H4 (cell line): ENCODE measurements around the gene TRIP10. TPM values are rescaled to one million over a fixed set of nuclear protein-coding genes. Genes with fewer than 3 reads are reported as not detected.

Experiments
- DNase-seq: peaks from one replicate; pipeline ENCODE4 v3.0.0-alpha.2; 2015; ENCODE audit warnings: low spot score
- total RNA-seq: library from RNA; depleted of rRNA; stranded (reverse); fragments of >200 nt; shearing (Covaris generic); gene quantifications from 2 replicates; pipeline ENCODE4 v1.2.3, GENCODE V29; 2014

TRIP10 gene
- total RNA-seq, 1 experiment from 2014 or later, result 29.5 TPM

DNA sequence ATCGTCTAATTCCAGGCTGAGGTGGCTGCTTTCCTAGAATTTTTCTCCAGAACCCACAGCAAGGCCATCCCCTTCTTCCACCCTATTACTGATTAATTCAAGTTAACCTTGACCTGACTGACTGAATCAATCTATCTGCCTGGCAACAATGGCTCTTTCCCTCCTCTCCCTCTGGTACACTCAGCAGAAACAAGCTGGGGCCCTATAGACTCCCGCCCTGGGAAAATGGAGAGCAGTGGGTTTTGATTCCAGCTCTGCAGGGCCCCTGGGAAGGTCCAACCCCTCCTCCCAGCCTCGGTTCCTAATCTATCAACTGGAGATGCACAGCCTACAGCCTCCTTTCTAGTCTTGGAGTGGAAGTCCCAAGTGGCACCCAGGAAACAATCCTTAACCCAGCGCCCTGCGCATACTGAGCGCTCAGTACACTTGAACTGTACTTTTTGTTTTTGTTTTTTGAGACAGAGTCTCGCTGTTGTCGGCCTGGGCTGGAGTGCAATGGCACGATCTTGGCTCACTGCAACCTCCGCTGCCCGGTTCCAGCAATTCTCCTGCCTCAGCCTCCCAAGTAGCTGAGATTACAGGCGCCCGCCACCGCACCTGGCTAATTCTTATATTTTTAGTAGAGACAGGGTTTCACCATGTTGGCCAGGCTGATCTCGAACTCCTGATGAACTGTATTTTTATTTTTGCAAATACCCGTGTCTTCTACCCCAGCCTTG, 13.8 kb upstream of the TRIP10 start:
- DNase-seq, result no peak

DNA sequence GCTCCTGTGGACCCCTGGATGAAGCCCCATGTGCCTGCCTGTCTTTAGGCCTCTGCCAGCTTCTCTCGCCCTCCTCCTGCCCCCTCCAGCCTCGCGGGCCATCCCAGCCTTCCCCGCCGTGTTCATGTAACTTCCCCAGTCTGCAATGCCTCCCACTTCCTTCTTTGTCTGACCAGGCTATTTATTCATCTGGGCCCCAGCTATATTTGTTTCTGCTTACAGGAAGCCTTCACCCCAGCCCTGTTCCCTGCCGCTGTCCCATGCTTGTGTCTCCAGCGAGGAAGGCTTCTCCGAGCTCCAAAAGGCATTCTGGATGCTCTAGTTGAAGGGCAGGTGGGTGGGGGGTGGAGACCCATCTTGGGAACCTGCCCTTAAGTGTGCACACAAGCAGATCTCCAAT, 11.1 kb upstream of the TRIP10 start:
- DNase-seq, result no peak

DNA sequence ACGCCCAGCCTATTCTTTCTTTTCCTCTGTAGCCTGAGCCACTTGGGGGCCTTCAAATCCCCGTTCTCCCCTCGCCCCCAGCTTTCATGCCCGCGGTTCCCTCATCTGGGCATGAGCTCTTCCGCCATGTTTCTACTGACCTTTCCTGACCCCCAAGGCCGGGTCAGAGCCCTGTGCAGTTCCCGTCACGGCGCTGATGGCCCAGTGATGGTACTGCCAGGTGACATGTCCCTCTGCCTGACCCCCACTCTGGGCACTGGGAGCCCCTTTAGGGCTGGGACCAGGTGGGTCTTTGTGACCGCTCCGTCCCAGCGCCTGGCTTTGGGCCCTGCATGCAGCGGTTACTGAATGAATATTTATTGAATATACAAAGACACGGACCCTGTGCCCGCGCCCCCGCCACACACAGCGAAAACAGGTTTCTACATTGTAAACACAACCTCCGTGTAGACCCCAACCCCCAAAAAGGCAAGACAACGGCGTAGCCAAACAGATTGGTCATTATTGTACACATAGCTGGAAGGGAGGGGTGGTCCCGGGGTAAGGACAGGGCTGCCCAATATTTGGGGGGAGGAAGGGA, 9.8 kb upstream of the TRIP10 start:
- DNase-seq, result no peak

DNA sequence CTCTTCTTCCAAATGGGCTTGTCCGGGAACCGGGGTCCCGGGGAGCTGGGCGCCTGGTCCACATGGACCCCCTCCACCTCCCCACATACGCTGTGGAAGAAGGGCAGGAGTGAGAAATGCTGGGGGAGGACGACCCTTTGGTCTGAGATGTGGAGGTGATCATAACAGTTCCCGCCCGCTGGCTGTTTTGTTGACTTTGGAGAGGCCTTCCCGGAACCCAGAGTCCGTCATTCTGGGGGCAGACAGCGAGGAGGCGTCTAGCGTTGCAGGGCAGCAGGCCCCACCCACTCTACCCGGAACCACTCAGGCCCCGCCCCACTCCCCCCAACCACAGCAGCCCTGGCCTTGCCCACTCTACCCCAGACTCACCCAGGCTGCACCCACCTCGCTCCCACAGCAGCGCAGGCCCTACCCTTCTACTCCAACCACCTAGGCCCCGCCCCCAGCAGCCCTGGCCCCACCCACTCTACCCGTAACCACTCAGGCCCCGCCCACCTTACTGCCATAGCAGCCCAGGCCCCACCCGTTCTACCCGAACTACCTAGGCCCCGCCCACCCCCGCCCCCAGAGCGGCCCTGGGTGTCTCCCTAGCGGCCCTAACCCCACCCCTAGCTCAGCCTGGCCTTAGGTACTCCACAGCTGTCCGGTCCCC, 9.2 kb upstream of the TRIP10 start:
- peak; percentile 26 for DNase-seq

DNA sequence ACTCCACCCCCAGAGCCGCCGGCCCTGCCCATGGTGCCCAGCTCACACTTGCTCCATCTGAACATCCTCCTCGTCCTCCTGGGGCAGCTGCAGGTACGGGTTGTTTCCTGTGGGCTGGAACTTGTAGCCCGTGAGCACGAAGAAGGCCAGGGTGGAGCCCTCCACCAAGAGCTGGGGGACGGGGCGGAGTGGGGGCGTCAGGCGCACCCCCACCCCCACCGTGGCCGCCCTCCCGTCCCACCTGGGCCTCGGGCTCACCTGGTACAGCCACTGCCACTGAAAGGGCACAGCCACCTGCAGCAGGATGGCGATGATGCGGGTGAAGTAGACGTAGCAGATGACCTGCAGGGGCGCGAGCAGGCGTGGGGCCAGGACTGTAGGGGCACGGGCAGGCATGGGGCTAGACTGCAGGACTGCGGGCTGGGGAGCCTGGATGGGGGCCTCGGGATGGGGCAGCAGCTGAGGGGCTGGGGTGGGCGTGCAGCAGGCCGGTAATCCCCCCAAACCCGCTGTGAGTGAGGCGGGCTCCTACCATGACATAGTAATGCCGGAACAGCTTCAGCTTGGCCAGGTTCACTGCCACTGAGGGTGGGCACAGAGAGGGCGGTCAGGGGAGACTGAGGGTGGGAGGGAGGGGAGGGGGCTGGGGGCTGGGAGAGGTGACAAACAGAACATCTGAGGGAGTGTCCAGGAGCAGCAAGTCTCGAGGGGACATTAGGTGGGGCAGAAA, 8.4 kb upstream of the TRIP10 start:
- no peak for DNase-seq

DNA sequence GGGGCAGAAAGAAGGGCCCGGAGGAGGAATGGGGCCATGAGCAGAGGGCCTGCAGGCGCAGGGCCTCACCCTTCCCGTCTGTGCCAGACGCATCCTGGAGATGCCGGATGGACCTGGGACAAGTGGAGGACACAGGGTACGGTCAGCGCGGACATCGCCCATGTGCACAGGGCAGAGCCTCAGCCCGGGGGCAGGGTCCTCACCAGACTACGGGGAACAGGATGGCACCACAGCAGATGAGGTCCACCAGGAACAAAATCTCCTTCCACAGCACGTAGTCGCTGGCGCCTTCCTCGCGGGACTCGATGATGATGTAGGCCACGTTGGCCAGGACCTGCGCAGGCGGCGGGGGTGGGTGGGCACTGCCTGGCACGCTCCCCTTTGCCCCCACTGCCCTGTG, 7.7 kb upstream of the TRIP10 start:
- no peak for DNase-seq

DNA sequence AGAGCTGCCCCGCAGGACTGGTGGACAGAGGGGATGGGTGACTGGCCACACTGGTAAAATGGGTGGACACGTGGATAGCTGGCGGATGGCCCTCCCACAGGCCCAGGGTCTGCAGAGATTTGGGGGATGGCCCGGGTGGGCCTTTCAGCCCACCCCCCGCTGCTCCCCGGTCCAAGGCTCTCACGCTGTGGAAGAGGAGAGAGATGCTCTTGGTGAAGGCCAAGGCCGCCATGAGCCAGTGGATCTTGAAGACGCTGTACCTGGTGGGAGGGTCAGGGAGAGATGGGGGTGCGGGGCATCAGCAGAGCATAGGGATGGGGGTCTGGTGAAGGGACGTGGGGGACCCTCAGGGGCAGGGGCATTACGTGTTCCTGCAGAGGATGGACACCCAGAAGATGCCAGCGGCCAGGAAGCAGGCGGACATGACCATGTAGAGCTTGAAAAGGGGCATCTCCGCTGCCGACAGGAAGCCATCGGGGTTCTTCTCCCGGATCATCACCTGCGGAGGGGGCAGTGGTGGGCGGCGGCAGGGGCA, 6.6 kb upstream of the TRIP10 start:
- no peak for DNase-seq

DNA sequence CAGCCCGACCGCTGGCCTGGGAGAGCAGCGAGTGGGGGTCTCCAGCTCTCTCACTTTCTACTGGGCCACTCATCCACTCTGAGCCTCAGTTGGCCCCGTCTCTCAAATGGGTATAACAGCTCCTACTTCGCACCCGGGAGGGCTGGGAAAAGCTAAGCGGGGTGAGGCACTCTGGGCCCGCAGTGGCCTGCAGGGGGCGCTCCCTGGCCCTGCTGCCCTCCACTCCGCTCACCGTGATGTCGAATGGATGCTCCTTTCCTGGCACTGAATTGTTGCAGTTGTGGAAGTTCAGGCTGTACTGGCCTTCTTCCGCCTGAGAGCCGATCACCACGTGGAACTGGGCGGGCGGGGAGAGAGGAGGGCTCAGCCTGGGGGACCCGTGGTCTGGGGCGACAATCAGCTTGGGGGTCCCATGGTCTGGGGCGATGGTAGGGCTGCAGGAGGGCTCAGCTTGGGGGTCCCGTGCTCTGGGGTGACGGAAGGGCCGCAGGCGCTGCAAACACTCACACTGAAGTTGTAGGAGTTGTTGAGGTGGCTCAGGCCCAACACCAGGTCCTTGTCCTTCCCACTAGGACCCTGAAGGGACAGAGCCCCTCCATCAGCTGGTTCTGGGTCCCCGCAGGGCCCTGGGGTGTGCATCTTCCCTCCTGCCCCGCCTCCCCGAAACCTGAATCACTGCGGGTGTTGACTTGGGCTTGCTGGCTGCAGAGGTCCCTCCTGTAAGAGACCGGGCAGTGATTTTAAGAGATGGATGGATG, 6.0 kb upstream of the TRIP10 start:
- no peak for DNase-seq

DNA sequence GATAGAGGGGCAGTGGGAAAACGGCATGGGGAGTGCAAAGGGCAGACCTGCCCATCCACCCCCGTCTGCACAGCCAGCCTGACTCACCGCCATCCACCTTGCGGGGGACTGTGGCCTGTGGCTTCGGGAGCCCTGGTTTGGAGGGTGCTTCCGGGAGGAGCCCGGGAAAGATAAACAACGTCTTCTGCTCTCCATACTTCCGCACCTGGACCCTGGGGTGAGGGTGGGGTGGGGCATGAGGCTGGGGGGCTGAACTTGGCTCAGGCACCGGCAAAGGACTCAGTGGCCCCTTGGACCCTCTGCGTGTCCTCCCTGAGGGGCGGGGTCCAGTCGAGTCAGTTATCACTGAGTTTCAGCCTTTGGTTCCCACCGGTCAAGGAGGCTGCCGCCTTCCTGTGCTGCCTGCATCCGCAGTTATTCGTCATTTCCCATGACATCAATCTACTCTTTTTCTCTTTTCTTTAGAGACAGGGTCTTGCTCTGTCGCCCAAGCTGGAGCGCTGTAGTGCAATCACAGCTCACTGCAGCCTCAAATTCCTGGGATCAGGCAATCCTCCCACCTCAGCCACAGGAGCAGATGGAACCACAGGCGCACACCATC, 5.3 kb upstream of the TRIP10 start:
- no peak for DNase-seq

DNA sequence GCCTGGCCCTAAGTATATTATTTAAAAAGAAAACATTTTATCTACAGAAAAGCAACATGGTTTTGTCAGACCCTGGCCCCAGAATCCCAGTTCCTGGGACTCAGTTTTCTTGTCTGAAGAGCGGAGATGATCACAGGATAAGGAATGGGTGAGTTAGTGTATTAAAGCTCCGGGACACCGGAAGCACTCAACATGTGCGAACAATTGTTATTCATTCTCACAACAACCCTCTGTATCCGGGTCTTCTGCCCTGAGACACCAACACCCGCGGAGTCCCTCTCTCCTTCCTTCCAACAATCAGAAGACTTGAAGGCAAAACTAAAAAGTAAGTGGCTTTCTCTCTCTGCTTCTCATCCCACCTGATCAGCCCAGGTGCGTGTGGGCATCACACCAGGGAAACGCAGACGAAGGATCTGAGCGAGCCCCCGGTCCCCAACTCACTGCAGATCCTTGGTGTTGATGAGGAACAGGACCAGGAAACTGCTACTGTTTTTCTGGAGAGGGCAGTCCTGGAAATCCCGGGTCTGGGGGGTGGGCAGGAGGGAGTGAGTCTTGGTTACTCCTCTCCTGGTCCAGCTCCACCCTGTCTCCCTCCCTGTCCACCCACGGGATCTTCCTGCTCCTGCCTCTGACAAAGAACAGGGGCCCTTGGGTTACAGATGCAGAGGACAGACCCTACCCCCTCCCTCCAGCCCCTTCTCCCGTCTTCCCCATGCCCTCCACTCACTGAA, 4.1 kb upstream of the TRIP10 start:
- no peak for DNase-seq

DNA sequence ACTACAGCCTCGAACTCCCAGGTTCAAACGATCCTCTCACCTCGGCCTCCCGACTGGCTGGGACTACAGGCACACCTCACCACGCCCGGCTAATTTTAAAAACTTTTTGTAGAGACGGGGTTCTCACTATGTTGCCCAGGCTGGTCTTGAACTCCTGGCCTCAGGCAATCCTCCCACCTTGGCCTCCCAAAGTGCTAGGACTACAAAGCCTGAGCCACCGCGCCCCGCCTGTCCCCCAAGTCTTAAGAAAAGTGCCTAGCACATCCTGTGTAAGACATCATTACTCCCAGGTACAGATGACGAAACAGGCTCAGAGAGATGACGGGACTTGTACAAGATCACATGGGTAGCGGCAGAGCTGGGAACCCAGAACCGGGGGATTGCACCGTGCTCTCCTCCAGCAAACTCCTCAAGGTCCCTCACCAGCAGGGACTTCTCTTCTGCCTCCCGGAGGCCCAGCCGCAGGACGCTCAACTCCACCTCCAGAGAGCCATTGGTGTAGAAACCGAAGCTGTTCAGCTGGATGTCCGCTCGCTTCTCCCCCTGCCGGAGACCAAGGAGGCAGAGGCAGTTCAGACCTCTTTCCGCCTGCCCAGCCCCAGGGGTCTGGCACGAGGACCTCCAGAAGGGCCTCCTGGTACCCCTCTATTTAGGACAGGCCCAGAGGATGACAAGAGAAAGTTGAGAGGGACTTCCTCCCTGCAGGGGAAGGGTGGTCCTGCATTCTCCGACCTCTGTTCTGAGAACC, 3.1 kb upstream of the TRIP10 start:
- peak; percentile 91 for DNase-seq

DNA sequence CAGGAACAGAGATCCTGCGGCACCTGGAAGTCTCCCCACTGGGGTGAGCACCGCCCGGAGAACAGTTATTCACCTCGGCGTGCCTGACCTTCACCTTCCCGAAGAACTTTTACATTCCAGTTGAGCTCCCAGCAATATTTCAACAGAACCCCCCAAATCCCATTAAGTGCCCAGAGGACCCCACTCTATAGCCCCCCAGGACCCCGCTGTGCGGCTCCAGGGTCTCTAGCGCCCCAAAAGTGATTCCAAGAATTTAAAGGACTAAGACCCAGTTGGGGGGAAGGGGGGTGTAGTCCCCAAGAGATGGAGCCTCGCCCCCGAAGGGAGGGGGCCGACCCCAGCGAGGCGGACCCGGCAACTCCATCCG, 2.6 kb upstream of the TRIP10 start:
- no peak for DNase-seq

DNA sequence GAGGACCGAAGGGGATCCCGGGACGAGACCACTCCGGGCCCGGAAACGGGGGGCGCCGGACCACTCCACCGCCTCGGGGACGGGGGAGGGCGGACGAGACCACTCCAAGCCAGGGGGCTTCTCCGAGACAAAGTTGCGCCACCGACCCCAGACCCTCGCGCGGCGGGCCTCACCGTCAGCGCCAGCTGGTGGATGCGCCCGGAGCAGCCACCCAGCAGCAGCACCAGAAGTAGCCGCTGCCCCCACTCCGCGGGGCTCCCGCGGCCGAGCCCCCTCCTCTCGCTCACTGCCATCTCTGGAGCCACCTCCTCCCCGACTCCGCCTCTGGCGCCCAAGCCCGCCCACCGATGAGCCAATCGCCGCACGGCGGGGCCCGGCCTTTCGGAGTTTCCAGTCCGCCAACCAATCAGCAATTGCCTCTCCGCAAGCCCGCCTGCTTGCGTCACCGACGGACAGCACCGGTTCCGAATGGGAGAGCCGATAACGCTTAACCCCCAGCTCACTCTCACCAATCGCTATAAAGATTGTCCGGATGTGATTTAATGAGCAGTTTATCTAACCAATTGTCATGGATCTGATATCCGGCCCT, 2.1 kb upstream of the TRIP10 start, which contains the start of gene GPR108:
Gene GPR108, minus strand, starts transcription at position 297 of the 589 bp plus-strand sequence. Its CDS starts 4 bp downstream, at position 293.
- DNase-seq, result peak; percentile 100

DNA sequence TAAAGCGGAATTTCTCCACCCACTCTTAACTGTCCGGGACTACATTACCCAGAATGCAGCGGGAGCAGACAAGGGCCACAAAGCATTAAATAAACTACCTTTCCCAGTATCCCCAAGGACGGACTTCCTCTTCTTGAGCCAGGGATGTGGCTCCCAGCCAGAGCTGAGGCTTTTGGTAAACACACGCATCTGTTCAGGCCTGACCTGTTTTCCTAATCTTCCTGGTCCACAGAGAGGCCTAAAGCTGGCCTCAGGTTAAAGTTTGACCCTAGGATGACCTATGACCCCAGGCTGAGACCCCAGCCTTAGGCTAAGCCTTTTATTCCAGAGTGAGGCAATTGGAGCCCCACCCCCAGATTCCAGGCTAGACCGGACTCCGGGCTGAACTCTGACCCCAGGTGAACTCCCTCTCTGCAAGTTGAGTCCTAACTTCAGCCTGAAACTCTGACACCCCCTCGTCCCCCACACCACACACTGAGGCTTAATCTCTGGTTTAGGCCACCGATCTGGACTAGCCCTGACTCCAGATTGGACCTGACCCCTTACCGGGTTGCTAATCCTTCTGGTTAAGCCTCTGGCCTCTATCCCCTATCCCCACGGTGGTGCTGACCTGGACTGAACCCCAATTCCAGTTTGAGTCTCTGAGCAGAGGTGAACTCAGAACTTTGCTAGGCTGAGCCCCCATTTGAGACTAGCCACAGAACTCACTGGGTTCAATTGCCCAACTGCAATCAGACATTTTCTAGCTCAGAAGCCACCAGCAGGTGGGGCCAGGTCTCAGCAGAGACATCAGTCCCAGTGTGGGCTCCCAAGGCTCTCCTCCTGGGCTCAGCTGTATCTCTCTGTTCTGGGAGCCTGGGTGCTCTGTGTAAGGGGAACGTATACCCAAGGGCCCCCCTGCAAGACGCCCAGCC, 1.4 kb upstream of the TRIP10 start:
- peak; percentile 85 for DNase-seq

DNA sequence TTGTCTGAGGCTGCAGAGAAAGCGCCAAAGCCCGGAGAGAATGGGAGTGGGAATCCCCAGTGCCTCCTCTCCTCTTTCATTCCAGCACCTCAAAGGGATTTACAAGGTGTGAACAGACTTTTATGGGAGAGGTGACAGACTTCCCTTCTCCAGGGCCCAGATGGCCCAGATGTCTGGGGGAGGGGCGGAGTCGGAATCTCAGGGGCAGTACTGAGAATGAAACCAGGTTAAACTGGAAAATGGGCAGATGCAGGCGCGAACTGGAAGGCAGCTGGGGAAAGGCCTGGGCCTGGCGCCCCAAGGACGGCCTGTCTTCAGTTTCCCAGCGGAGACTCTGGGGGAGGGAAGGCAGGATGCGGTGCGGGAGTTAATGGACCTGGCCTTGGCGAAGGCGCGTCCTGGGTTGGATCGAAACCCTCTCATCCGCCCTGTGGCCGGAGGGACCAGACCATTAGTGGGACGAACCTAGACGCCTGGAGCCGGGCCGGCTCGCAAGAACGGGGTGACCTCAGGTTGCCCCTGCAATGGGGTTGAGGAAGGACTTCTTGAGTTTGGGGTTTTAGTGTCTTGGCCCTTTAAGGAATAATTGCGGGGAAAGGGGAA, 592 bp upstream of the TRIP10 start:
- peak; percentile 13 for DNase-seq

DNA sequence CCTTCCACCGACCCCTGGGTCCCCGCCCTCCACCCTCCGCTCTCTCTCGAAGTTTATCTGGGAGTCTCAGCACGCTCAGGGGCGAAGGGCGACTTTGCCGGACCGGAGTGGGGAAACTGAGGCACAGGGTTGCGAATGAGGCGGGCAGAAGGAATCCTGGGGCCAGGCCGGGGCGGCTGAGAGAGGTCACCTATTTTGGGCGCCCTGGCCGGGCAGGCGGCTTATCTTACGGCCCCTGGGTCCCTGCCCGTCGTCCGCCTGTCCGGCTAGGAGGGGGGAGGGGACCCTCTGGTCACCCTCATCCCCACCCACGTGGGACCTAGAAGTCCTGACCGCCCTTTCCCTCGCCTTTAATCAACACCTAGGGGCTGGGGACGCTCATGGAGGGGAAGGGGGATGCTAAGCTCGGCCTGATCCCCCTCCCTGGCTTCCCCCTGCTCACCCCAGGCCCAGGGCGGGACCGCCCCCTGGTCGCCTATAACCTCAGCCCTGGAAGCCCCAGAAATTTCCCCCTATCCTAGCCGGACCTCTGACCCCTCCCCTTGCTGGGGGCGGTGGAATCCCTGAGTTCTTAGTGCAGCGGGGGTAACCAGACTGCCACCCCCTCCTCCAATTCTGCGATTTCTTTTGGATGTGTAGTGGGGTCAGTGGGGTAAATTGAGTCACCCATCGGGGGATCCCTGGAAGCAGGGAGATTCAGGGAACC, 556 bp downstream of the TRIP10 start:
- DNase-seq, result peak; percentile 23
